A673 (cell line): ENCODE measurements around the gene ALDH5A1. TPM values are rescaled to one million over a fixed set of nuclear protein-coding genes. Genes with fewer than 3 reads are reported as not detected.
A peak's percentile ranks its signal among the peaks of the same experiment; 100 is the strongest.

ENCODE experiments used
- BruUV-seq: library from RNA; stranded (reverse); fragments of 400-500 nt; replicated peaks from 2 replicates; lab custom pipeline; 2021; lab: Mats Ljungman, UMichigan
- CTCF ChIA-PET: fragments of 300-600 bp; sonication (Branson Sonifier 250); formaldehyde crosslinking; loops from one replicate; lab custom pipeline; 2022; ENCODE audit warnings: antibody characterized with exemption; lab: Charles Lee
- POLR2A ChIA-PET: fragments of 300-600 bp; sonication (Branson Sonifier 250); formaldehyde crosslinking; loops from one replicate; lab custom pipeline; 2022; ENCODE audit warnings: antibody characterized with exemption; ENCODE audit not compliant: low non-redundant PET; lab: Charles Lee
- DNase-seq: peaks from one replicate; pipeline ENCODE4 v3.0.0-alpha.2; 2015; ENCODE audit warnings: low spot score
- H3K27ac ChIP-seq: fragments of 200-600 bp; sonication (generic); 2 replicates; pipeline ENCODE4 v1.5.1; 2016; ENCODE audit warnings: mixed run types, low read depth, mild to moderate bottlenecking, mixed read lengths, antibody characterized with exemption, low read length; ENCODE audit not compliant: poor library complexity, severe bottlenecking
- H3K27me3 ChIP-seq: fragments of 200-600 bp; sonication (generic); replicated peaks from 2 replicates; pipeline ENCODE4 v1.6.1; 2017; ENCODE audit warnings: mixed run types, low read depth, mild to moderate bottlenecking, mixed read lengths, antibody characterized with exemption, low read length; ENCODE audit not compliant: insufficient read depth, poor library complexity
- H3K36me3 ChIP-seq: fragments of 200-600 bp; sonication (generic); 2 replicates; pipeline ENCODE4 v1.6.1; 2016; ENCODE audit warnings: mixed run types, mild to moderate bottlenecking, mixed read lengths, antibody characterized with exemption, low read length; ENCODE audit not compliant: insufficient read depth, poor library complexity, severe bottlenecking
- H3K4me1 ChIP-seq: fragments of 200-600 bp; sonication (generic); 2 replicates; pipeline ENCODE4 v1.6.1; 2017; ENCODE audit warnings: mixed run types, mild to moderate bottlenecking, mixed read lengths, antibody characterized with exemption, low read length; ENCODE audit not compliant: insufficient read depth, poor library complexity, severe bottlenecking
- H3K4me3 ChIP-seq: fragments of 200-600 bp; sonication (generic); 2 replicates; pipeline ENCODE4 v1.5.1; 2016; ENCODE audit warnings: low read depth, mixed run types, mild to moderate bottlenecking, mixed read lengths, low read length; ENCODE audit not compliant: poor library complexity, severe bottlenecking
- H3K9me3 ChIP-seq: fragments of 200-600 bp; sonication (generic); 2 replicates; pipeline ENCODE4 v1.6.1; 2016; ENCODE audit warnings: mixed run types, low read depth, mild to moderate bottlenecking, mixed read lengths, antibody characterized with exemption, low read length; ENCODE audit not compliant: poor library complexity, severe bottlenecking
- EZH2 ChIP-seq: fragments of 200-600 bp; sonication (generic); IDR thresholded peaks from 2 replicates; pipeline ENCODE4 v1.6.1; 2017; ENCODE audit warnings: borderline replicate concordance, low read depth, mild to moderate bottlenecking, mixed read lengths, antibody characterized with exemption, low read length; ENCODE audit not compliant: poor library complexity, severe bottlenecking
- intact Hi-C: fragments of 100-400 bp; cut with micrococcal nuclease; formaldehyde crosslinking; loops from one replicate; pipeline ENCODE4 v1.10.0; 2022; ENCODE audit not compliant: unreplicated experiment
- total RNA-seq: library from RNA; stranded (reverse); gene quantifications from 2 replicates; pipeline ENCODE4 v1.2.3, GENCODE V29; 2021
- TF ChIP-seq, protein P1 (sequence below): fragments of 300-800, 200-600 bp; sonication (generic); conservative IDR thresholded peaks from 2 replicates; pipeline ENCODE4 v1.5.1; 2017; ENCODE audit warnings: low read depth, mild to moderate bottlenecking, antibody characterized with exemption, low read length, moderate library complexity, mixed read lengths

ALDH5A1 gene
- total RNA-seq, 1 experiment from 2014 or later, result 4.1 TPM

DNA sequence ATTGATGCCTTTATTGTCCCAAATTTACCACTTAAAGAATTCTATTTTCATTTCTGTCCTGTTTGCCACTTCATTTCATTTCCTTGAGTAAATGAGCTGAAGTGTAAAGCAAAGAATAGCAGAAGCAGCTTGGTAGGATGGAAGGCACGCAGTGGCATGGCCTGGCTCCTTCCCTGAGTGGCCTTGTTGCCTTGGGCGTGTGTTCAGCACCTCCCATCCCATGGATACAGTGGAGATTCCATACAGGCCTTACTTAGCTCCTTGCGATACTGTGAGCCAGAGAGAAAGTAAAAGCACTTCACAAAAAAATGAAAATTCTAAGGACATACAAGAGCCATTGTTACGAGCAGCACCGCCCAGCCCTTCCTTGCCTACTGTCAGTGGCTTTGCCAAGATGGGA lies 39.6 kb downstream of the ALDH5A1 start:
- POLR2A ChIA-PET, result no interaction called here
- Histone ChIP-seq H3K27ac (no peak overlapping the region), H3K27me3 (peaks cover 64% of the 10 kb centered on the region), H3K36me3 (no peaks in the 10 kb centered on the region), H3K4me3 (no peak overlapping the region), H3K9me3 (no peaks in the 10 kb centered on the region), H3K4me1 (peaks cover 19% of the 10 kb centered on the region)
- CTCF ChIA-PET, result no interaction called here
- no peak for DNase-seq
- intact Hi-C loops, result no loop called here
- BruUV-seq, result no TSS peak
- TF ChIP-seq, protein P1, sequence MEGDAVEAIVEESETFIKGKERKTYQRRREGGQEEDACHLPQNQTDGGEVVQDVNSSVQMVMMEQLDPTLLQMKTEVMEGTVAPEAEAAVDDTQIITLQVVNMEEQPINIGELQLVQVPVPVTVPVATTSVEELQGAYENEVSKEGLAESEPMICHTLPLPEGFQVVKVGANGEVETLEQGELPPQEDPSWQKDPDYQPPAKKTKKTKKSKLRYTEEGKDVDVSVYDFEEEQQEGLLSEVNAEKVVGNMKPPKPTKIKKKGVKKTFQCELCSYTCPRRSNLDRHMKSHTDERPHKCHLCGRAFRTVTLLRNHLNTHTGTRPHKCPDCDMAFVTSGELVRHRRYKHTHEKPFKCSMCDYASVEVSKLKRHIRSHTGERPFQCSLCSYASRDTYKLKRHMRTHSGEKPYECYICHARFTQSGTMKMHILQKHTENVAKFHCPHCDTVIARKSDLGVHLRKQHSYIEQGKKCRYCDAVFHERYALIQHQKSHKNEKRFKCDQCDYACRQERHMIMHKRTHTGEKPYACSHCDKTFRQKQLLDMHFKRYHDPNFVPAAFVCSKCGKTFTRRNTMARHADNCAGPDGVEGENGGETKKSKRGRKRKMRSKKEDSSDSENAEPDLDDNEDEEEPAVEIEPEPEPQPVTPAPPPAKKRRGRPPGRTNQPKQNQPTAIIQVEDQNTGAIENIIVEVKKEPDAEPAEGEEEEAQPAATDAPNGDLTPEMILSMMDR, result no peak
- TF ChIP-seq EZH2, result no peak

DNA sequence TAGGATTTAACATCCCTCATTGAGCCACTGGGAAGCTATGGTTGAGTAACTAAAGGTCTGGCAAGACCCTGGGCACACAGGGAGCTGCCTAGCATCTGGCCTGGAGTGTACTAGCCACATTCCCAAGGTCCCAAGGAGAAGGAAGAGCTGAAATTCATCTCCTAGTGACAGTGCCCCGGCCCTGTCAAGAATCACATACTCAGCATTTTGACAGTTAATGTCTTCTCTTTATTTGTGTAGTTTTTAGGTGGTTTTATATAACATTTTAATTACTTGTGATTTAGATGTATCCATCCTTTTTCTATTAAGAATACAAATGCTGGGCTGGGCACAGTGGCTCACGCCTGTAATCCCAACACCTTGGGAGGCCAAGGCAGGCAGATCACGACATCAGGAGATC lies 40.4 kb downstream of the ALDH5A1 start:
- Histone ChIP-seq H3K9me3 (no peaks in the 10 kb centered on the region), H3K27ac (no peak overlapping the region), H3K27me3 (peaks cover 70% of the 10 kb centered on the region), H3K4me3 (no peak overlapping the region), H3K36me3 (no peaks in the 10 kb centered on the region), H3K4me1 (peaks cover 19% of the 10 kb centered on the region)
- no peak for DNase-seq
- POLR2A ChIA-PET, result no interaction called here
- TF ChIP-seq, protein P1, result no peak
- TF ChIP-seq EZH2, result no peak
- CTCF ChIA-PET, result no interaction called here
- intact Hi-C loops, result no loop called here
- BruUV-seq, result no TSS peak

DNA sequence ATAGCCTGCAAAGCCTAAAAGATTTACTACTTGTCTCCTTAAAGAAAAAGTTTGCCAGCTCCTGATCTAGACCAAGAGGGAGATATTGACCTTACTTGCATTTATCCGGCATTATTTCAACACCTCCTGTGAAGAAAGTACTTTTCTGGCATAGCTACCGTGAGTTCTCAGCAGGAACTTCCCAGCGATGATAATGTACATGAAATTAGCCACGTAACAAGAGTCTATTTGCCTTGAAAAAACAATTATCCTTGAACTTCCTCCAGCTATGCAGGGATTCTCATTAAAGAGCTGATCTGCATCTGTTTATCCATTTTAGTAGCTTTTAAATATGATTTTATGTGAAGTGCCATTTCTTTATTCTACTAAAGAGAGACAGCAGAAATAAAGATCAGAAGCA lies 41.7 kb downstream of the ALDH5A1 start:
- intact Hi-C loops, result no loop called here
- ChIA-PET POLR2A (no interaction called here), CTCF (interaction anchor here (0.5 to 1.1 kb wide), 2 partner anchors 15 to 46 kb away, joined by 3 read pairs; no protein-coding TSS in a partner anchor)
- Histone ChIP-seq H3K9me3 (no peaks in the 10 kb centered on the region), H3K27me3 (peaks cover 59% of the 10 kb centered on the region), H3K36me3 (no peaks in the 10 kb centered on the region), H3K4me3 (no peak overlapping the region), H3K27ac (no peak overlapping the region), H3K4me1 (peaks cover 19% of the 10 kb centered on the region)
- BruUV-seq, result no TSS peak
- TF ChIP-seq, protein P1, result no peak
- TF ChIP-seq EZH2, result no peak
- DNase-seq, result peak; percentile 93
